Prostate gland (tissue), 1 donor: ENCODE results near the gene PSMD3.
"Not testable (repeated sequence)": the region's sequence is repeated elsewhere in the genome, so short reads cannot be mapped to it uniquely, and the experiment has no call there.

Source experiments
- POLR2A ChIP-seq: fragments of 450-650 bp; IDR thresholded peaks from one replicate; pipeline ENCODE4 v1.6.1; 2016; ENCODE audit warnings: antibody characterized with exemption, mild to moderate bottlenecking
- POLR2AphosphoS5 ChIP-seq: sonication (generic); formaldehyde crosslinking; IDR thresholded peaks from one replicate; pipeline ENCODE4 v1.6.1; 2017; ENCODE audit warnings: antibody characterized with exemption

DNA sequence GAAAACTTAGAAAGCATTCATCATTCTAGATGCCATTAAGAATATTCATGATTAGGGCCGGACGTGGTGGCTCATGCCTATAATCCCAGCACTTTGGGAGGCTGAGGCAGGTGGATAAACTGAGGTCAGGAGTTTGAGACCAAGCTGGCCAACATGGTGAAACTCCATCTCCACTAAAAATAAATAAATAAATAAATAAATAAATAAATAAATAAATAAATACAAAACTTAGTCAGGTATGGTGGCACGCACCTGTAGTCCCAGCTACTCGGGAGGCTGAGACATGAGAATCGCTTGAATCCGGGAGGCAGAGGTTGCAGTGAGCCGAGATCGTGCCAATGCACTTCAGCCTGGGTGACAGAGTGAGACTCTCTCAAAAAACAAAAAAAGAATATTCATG lies 20.7 kb downstream of the PSMD3 start:
- not testable (repeated sequence) for TF ChIP-seq POLR2A, POLR2AphosphoS5
